GM10266 (cell line): ENCODE measurements around the gene ESPN.

Source experiments
- DNase-seq: peaks from one replicate; pipeline ENCODE4 v3.0.0; 2012; ENCODE audit errors: extremely low spot score
- CTCF ChIP-seq: IDR thresholded peaks from 2 replicates; pipeline ENCODE4 v1.5.1; 2012; ENCODE audit warnings: mild to moderate bottlenecking, low read depth; ENCODE audit not compliant: control insufficient read depth, insufficient read depth; ENCODE audit errors: missing control alignments

ESPN gene, protein sequence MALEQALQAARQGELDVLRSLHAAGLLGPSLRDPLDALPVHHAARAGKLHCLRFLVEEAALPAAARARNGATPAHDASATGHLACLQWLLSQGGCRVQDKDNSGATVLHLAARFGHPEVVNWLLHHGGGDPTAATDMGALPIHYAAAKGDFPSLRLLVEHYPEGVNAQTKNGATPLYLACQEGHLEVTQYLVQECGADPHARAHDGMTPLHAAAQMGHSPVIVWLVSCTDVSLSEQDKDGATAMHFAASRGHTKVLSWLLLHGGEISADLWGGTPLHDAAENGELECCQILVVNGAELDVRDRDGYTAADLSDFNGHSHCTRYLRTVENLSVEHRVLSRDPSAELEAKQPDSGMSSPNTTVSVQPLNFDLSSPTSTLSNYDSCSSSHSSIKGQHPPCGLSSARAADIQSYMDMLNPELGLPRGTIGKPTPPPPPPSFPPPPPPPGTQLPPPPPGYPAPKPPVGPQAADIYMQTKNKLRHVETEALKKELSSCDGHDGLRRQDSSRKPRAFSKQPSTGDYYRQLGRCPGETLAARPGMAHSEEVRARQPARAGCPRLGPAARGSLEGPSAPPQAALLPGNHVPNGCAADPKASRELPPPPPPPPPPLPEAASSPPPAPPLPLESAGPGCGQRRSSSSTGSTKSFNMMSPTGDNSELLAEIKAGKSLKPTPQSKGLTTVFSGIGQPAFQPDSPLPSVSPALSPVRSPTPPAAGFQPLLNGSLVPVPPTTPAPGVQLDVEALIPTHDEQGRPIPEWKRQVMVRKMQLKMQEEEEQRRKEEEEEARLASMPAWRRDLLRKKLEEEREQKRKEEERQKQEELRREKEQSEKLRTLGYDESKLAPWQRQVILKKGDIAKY

GRCh38 chr1:6424619-6425593 lies at the start of gene ESPN:
Gene ESPN (plus strand): TSS chr1:6424776. CDS start chr1:6424956, 180 bp downstream.
- DNase-seq: peak; percentile 81
- TF ChIP-seq CTCF: no peak

DNA sequence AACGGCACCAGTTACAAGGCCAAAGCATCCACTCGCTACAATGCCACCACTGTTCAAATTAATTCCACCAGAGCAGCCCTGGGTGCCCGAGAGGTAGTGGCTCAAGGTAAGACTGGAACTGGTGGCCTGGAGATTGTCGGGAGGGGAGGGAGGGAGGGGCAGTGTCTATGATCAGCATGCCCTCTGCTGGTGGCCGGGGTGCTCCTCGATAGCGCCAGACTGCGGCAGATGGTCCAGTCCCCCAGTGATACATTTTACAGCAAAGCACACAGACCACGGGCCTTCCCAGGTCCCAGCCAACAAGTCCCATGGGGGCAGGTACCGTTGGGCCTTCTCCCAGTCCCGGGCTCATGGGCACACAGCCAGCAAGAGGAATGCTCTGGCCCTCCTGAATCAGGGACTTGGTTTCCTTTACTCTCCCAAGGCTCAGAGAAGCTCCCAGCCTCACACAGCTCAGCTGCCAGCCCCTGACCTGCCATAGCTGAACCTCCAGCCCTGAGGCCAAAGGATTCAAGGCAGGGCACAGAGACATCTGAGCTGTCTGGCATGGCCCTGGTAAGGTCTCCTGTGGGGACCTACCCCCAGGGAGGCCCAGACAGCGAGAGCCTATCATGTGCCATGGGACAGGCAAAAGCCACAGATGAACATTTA lies 46.4 kb upstream of the ESPN start:
- TF ChIP-seq CTCF: no peak
- DNase-seq: no peak

GRCh38 chr1:6380037-6380436 lies 44.5 kb upstream of the ESPN start:
- no peak for TF ChIP-seq CTCF
- no peak for DNase-seq

- no peak for TF ChIP-seq CTCF
- no peak for DNase-seq
These were observed 40.4 kb upstream of the ESPN start for GRCh38 chr1:6384135-6384534.

DNA sequence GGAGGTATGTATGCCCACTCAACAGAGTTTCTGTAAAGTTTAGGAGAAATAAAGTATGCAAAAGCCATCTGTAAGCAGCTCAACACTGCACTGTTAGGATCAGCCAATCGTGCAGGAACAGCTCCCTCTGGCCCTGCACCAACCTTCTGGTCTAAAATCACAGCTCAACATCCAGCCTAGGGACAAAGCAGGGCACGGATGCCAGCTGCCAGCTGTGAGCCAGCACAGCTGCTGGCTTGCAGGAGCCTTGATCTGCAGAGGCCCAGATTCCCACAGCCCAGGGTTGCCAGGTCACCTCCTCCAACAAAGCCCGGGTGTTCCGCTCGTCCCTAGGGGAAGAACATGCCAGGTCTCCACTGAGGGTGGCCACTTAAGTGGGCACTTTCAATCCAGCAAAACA lies 39.6 kb upstream of the ESPN start:
- TF ChIP-seq CTCF: no peak
- no peak for DNase-seq

- no peak for TF ChIP-seq CTCF
- DNase-seq: peak; percentile 5
These were observed 38.9 kb upstream of the ESPN start for GRCh38 chr1:6385488-6386191.
